MCF 10A (cell line): ENCODE measurements around the gene GON4L. TPM values are rescaled to one million over a fixed set of nuclear protein-coding genes. Genes with fewer than 3 reads are reported as not detected.
A peak's percentile ranks its signal among the peaks of the same experiment; 100 is the strongest.
"Not testable (repeated sequence)": the region's sequence is repeated elsewhere in the genome, so short reads cannot be mapped to it uniquely, and the experiment has no call there.

Source experiments
- BruUV-seq: library from RNA; stranded (reverse); fragments of 400-500 nt; replicated peaks from 2 replicates; lab custom pipeline; 2021; lab: Mats Ljungman, UMichigan
- CTCF ChIA-PET: fragments of 300-600 bp; sonication (Branson Sonifier 250); formaldehyde crosslinking; extraction: SDS; loops from one replicate; lab custom pipeline; 2021; ENCODE audit warnings: antibody characterized with exemption, inconsistent platforms; lab: Yijun Ruan, JAX
- POLR2A ChIA-PET: fragments of 300-600, 350-650 bp; sonication (Branson Sonifier 250); formaldehyde crosslinking; extraction: SDS; loops from one replicate; lab custom pipeline; 2020; ENCODE audit warnings: antibody characterized with exemption, inconsistent platforms; lab: Yijun Ruan, JAX
- DNase-seq: peaks from one replicate; pipeline ENCODE4 v3.0.0-alpha.2; 2018; ENCODE audit not compliant: unreplicated experiment
- H3K27ac Mint-ChIP-seq: one replicate; pipeline ENCODE4 v1.8.0; 2022; ENCODE audit warnings: mild to moderate bottlenecking, low read depth, mixed read lengths; ENCODE audit not compliant: unreplicated experiment
- H3K27me3 Mint-ChIP-seq: one replicate; pipeline ENCODE4 v1.8.0; 2022; ENCODE audit warnings: mixed read lengths; ENCODE audit not compliant: insufficient read depth, unreplicated experiment
- H3K36me3 Mint-ChIP-seq: one replicate; pipeline ENCODE4 v1.8.0; 2022; ENCODE audit warnings: mild to moderate bottlenecking, moderate library complexity, mixed read lengths; ENCODE audit not compliant: insufficient read depth, unreplicated experiment
- H3K4me1 Mint-ChIP-seq: one replicate; pipeline ENCODE4 v1.8.0; 2022; ENCODE audit warnings: mixed read lengths; ENCODE audit not compliant: insufficient read depth, unreplicated experiment
- H3K4me3 Mint-ChIP-seq: one replicate; pipeline ENCODE4 v1.8.0; 2022; ENCODE audit warnings: mild to moderate bottlenecking, moderate library complexity, mixed read lengths; ENCODE audit not compliant: unreplicated experiment
- H3K9me3 Mint-ChIP-seq: one replicate; pipeline ENCODE4 v1.8.0; 2022; ENCODE audit warnings: mixed read lengths; ENCODE audit not compliant: unreplicated experiment
- CTCF ChIP-seq: fragments of 200-600 bp; IDR thresholded peaks from one replicate; pipeline ENCODE4 v1.8.0; 2022; ENCODE audit warnings: antibody characterized with exemption, mild to moderate bottlenecking; ENCODE audit not compliant: unreplicated experiment
- intact Hi-C: fragments of 100-400 bp; cut with micrococcal nuclease; formaldehyde crosslinking; loops from 2 replicates; pipeline ENCODE4 v1.14.1; 2022
- total RNA-seq: library from RNA; stranded (reverse); gene quantifications from 2 replicates; pipeline ENCODE4 v1.2.3, GENCODE V29; 2022

Gene GON4L
- total RNA-seq, 1 experiment from 2014 or later, result 60.1 TPM

- intact Hi-C loops, result no loop called here
- no peak overlapping the region for H3K27ac Mint-ChIP-seq
Observed at GRCh38 chr1:155777582-155777981, 79.4 kb downstream of the GON4L start.

GRCh38 chr1:155776414-155776813, 80.6 kb downstream of the GON4L start:
- peak; percentile 56 for DNase-seq
- intact Hi-C loops, result no loop called here
- TF ChIP-seq CTCF, result no peak
- ChIA-PET POLR2A (interaction anchor here (0.7 kb wide), 1 partner anchor 129 kb away, joined by 3 read pairs; no protein-coding TSS in a partner anchor), CTCF (interaction anchor here (0.7 to 2.1 kb wide), 3 partner anchors 10 to 31 kb away, joined by 3 to 9 read pairs (median 3); no protein-coding TSS in a partner anchor)
- Mint-ChIP-seq H3K36me3 (peaks cover 89% of the 10 kb centered on the region), H3K27ac (no peak overlapping the region), H3K4me1 (peaks cover 10% of the 10 kb centered on the region), H3K9me3 (no peaks in the 10 kb centered on the region), H3K27me3 (no peaks in the 10 kb centered on the region), H3K4me3 (no peak overlapping the region)
- BruUV-seq, result no TSS peak

More at GRCh38 chr1:155777582-155777981, 79.4 kb downstream of the GON4L start:
- peaks cover 10% of the 10 kb centered on the region for H3K4me1 Mint-ChIP-seq
- H3K4me3 Mint-ChIP-seq, result no peak overlapping the region
- CTCF ChIA-PET, result interaction anchor here (1.5 to 2.1 kb wide), 2 partner anchors 9 to 527 kb away, joined by 4 to 9 read pairs; no protein-coding TSS in a partner anchor
- no TSS peak for BruUV-seq
- no peak for TF ChIP-seq CTCF
- no peaks in the 10 kb centered on the region for H3K27me3 Mint-ChIP-seq
- H3K36me3 Mint-ChIP-seq, result peaks cover 89% of the 10 kb centered on the region
- no peaks in the 10 kb centered on the region for H3K9me3 Mint-ChIP-seq
- DNase-seq, result no peak
- POLR2A ChIA-PET, result interaction anchor here (0.6 kb wide), 1 partner anchor 256 kb away, joined by 3 read pairs; no protein-coding TSS in a partner anchor

GRCh38 chr1:155773221-155773620, 83.8 kb downstream of the GON4L start:
- peaks cover 100% of the 10 kb centered on the region for H3K36me3 Mint-ChIP-seq
- CTCF ChIA-PET, result interaction anchor here (0.7 kb wide), 1 partner anchor 1363 kb away, joined by 3 read pairs; no protein-coding TSS in a partner anchor
- H3K27ac Mint-ChIP-seq, result peak overlapping the region; percentile 57
- H3K9me3 Mint-ChIP-seq, result no peaks in the 10 kb centered on the region
- DNase-seq, result no peak
- intact Hi-C loops, result no loop called here
- no peak overlapping the region for H3K4me3 Mint-ChIP-seq
- POLR2A ChIA-PET, result no interaction called here
- peaks cover 10% of the 10 kb centered on the region for H3K4me1 Mint-ChIP-seq
- TF ChIP-seq CTCF, result no peak
- BruUV-seq, result no TSS peak
- H3K27me3 Mint-ChIP-seq, result no peaks in the 10 kb centered on the region

- intact Hi-C loops, result no loop called here
- no peaks in the 10 kb centered on the region for H3K9me3 Mint-ChIP-seq
- no peaks in the 10 kb centered on the region for H3K27me3 Mint-ChIP-seq
- no TSS peak for BruUV-seq
- peaks cover 100% of the 10 kb centered on the region for H3K36me3 Mint-ChIP-seq
- H3K27ac Mint-ChIP-seq, result no peak overlapping the region
- DNase-seq, result no peak
- no peak for TF ChIP-seq CTCF
- H3K4me1 Mint-ChIP-seq, result no peaks in the 10 kb centered on the region
- ChIA-PET POLR2A (no interaction called here), CTCF (no interaction called here)
- no peak overlapping the region for H3K4me3 Mint-ChIP-seq
Observed at GRCh38 chr1:155769257-155769656, 87.8 kb downstream of the GON4L start.

- POLR2A ChIA-PET, result interaction anchor here (0.7 to 1.2 kb wide), 2 partner anchors 23 to 89 kb away, joined by 3 to 4 read pairs; no protein-coding TSS in a partner anchor
- DNase-seq, intact Hi-C loops, BruUV-seq, H3K9me3 Mint-ChIP-seq, H3K27me3 Mint-ChIP-seq, H3K4me1 Mint-ChIP-seq, H3K4me3 Mint-ChIP-seq, H3K27ac Mint-ChIP-seq, CTCF ChIA-PET: not testable (repeated sequence)
- peaks cover 99% of the 10 kb centered on the region for H3K36me3 Mint-ChIP-seq
Observed at GRCh38 chr1:155767399-155767989, 89.5 kb downstream of the GON4L start.

- BruUV-seq, DNase-seq, H3K27me3 Mint-ChIP-seq, H3K9me3 Mint-ChIP-seq, intact Hi-C loops, H3K4me3 Mint-ChIP-seq: not testable (repeated sequence)
- peaks cover 99% of the 10 kb centered on the region for H3K36me3 Mint-ChIP-seq
- ChIA-PET POLR2A (interaction anchor here (0.6 to 1.5 kb wide), 2 partner anchors 19 to 86 kb away, joined by 3 read pairs; no protein-coding TSS in a partner anchor), CTCF (interaction anchor here (0.6 to 0.8 kb wide), 2 partner anchors 33 to 35 kb away, joined by 3 to 4 read pairs; no protein-coding TSS in a partner anchor)
- H3K27ac Mint-ChIP-seq, result peak overlapping the region; percentile 3
- peaks cover 23% of the 10 kb centered on the region for H3K4me1 Mint-ChIP-seq
Observed at GRCh38 chr1:155763989-155764388, 93.0 kb downstream of the GON4L start.
